ENCODE measurements around the gene HTR4.

The HTR4 gene

GRCh38 chr5:148497757-148498156, 156.6 kb downstream of the HTR4 start:
- Histone ChIP-seq H3K4ac (ENCODE audit: low read depth in 1 of 2, low read length in 2 of 2) (no peak overlapping the region), H3K27me3 (ENCODE audit: control insufficient read depth in 1 of 2, insufficient read depth in 1 of 2, low read length in 2 of 2) (peaks cover 0 to 2% of the 10 kb centered on the region in 2 experiments), H2BK5ac (ENCODE audit: low read depth, low read length, poor library complexity, severe bottlenecking) (no peak overlapping the region), H3K36me3 (ENCODE audit: control insufficient read depth in 1 of 2, insufficient read depth in 2 of 2, low read depth in 1 of 2, low read length in 2 of 2) (no peaks in the 10 kb centered on the region), H3K4me1 (ENCODE audit: control insufficient read depth, insufficient read depth, low read depth, low read length) (no peaks in the 10 kb centered on the region), H4K91ac (ENCODE audit: low read length) (no peak overlapping the region), H3K4me2 (ENCODE audit: low read length, poor library complexity, severe bottlenecking) (no peak overlapping the region), H2BK12ac (ENCODE audit: low read length in 2 of 2) (no peak overlapping the region), H2BK120ac (ENCODE audit: low read depth, low read length) (no peak overlapping the region), H3K14ac (ENCODE audit: low read length in 2 of 2) (no peak overlapping the region), H3K18ac (ENCODE audit: low read depth in 1 of 2, low read length in 2 of 2) (no peak overlapping the region), H2AK5ac (ENCODE audit: low read length, severe bottlenecking) (no peak overlapping the region), H3K4me3 (ENCODE audit: insufficient read depth in 1 of 2, low read depth in 1 of 2, low read length in 2 of 2) (no peak overlapping the region), H2AFZ (ENCODE audit: low read depth, low read length) (no peak overlapping the region), H3K27ac (ENCODE audit: low read length, poor library complexity, severe bottlenecking) (no peak overlapping the region), H2BK15ac (ENCODE audit: low read depth, poor library complexity, severe bottlenecking) (no peak overlapping the region), H3K79me1 (replicated peaks; ENCODE audit: low read length, poor library complexity, severe bottlenecking) (no peaks in the 10 kb centered on the region), H4K8ac (ENCODE audit: low read length) (no peak overlapping the region), H3K23ac (ENCODE audit: low read length in 2 of 2) (no peak overlapping the region), H3K9me3 (ENCODE audit: control insufficient read depth, low read length) (no peaks in the 10 kb centered on the region), H3K9ac (ENCODE audit: low read length) (no peak overlapping the region)
- no peak for DNase-seq
- WGBS = 93% methylated on average over 1 of the region's 1 CpG

- Histone ChIP-seq H2BK12ac (ENCODE audit: low read length in 2 of 2) (no peak overlapping the region), H3K14ac (ENCODE audit: low read length in 2 of 2) (no peak overlapping the region), H3K23ac (ENCODE audit: low read length in 2 of 2) (no peak overlapping the region), H3K27ac (ENCODE audit: low read length, poor library complexity, severe bottlenecking) (no peak overlapping the region), H2AFZ (ENCODE audit: low read depth, low read length) (no peak overlapping the region), H3K36me3 (ENCODE audit: control insufficient read depth in 1 of 2, insufficient read depth in 2 of 2, low read depth in 1 of 2, low read length in 2 of 2) (no peaks in the 10 kb centered on the region), H3K4ac (ENCODE audit: low read depth in 1 of 2, low read length in 2 of 2) (no peak overlapping the region), H4K91ac (ENCODE audit: low read length) (no peak overlapping the region), H3K27me3 (ENCODE audit: control insufficient read depth in 1 of 2, insufficient read depth in 1 of 2, low read length in 2 of 2) (peaks cover 3 to 23% of the 10 kb centered on the region in 2 experiments), H3K4me1 (ENCODE audit: control insufficient read depth, insufficient read depth, low read depth, low read length) (no peaks in the 10 kb centered on the region), H3K9ac (ENCODE audit: low read length) (no peak overlapping the region), H3K9me3 (ENCODE audit: control insufficient read depth, low read length) (no peaks in the 10 kb centered on the region), H3K79me1 (replicated peaks; ENCODE audit: low read length, poor library complexity, severe bottlenecking) (no peaks in the 10 kb centered on the region), H2BK5ac (ENCODE audit: low read depth, low read length, poor library complexity, severe bottlenecking) (no peak overlapping the region), H2BK120ac (ENCODE audit: low read depth, low read length) (no peak overlapping the region), H2AK5ac (ENCODE audit: low read length, severe bottlenecking) (no peak overlapping the region), H3K4me2 (ENCODE audit: low read length, poor library complexity, severe bottlenecking) (no peak overlapping the region), H3K18ac (ENCODE audit: low read depth in 1 of 2, low read length in 2 of 2) (no peak overlapping the region), H2BK15ac (ENCODE audit: low read depth, poor library complexity, severe bottlenecking) (no peak overlapping the region), H3K4me3 (ENCODE audit: insufficient read depth in 1 of 2, low read depth in 1 of 2, low read length in 2 of 2) (no peak overlapping the region), H4K8ac (ENCODE audit: low read length) (no peak overlapping the region)
- no CpG with 5 or more reads among the region's 1 CpG for WGBS
- no peak for DNase-seq
Observed at GRCh38 chr5:148492351-148492750, 162.0 kb downstream of the HTR4 start.

DNA sequence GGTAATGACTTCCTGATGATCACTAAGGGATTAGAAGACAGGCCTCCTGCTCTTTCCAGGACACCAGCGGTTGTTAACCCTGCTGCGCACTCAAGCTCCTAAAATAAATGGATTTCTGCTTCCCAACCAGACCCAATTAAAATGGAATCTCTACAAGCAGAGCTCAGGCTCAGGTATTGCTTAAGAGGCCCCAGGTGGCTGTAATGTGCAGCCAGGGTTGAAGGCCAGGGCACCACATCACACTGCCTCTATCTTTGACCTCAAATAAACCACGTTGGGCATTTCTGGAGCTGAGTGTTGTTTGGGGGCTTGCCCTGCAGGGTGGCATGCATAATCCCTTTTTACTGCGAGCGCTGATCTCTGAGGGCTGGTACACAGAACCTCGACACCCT, 162.5 kb downstream of the HTR4 start:
- Histone ChIP-seq H3K4me1 (ENCODE audit: control insufficient read depth, insufficient read depth, low read depth, low read length) (no peaks in the 10 kb centered on the region), H2AFZ (ENCODE audit: low read depth, low read length) (no peak overlapping the region), H3K4ac (ENCODE audit: low read depth in 1 of 2, low read length in 2 of 2) (no peak overlapping the region), H3K18ac (ENCODE audit: low read depth in 1 of 2, low read length in 2 of 2) (no peak overlapping the region), H3K27ac (ENCODE audit: low read length, poor library complexity, severe bottlenecking) (no peak overlapping the region), H4K8ac (ENCODE audit: low read length) (no peak overlapping the region), H3K4me3 (ENCODE audit: insufficient read depth in 1 of 2, low read depth in 1 of 2, low read length in 2 of 2) (no peak overlapping the region), H2BK120ac (ENCODE audit: low read depth, low read length) (no peak overlapping the region), H2BK5ac (ENCODE audit: low read depth, low read length, poor library complexity, severe bottlenecking) (no peak overlapping the region), H2BK15ac (ENCODE audit: low read depth, poor library complexity, severe bottlenecking) (no peak overlapping the region), H3K4me2 (ENCODE audit: low read length, poor library complexity, severe bottlenecking) (no peak overlapping the region), H3K27me3 (ENCODE audit: control insufficient read depth in 1 of 2, insufficient read depth in 1 of 2, low read length in 2 of 2) (peaks cover 6 to 28% of the 10 kb centered on the region in 2 experiments), H3K14ac (ENCODE audit: low read length in 2 of 2) (no peak overlapping the region), H2AK5ac (ENCODE audit: low read length, severe bottlenecking) (no peak overlapping the region), H3K9me3 (ENCODE audit: control insufficient read depth, low read length) (no peaks in the 10 kb centered on the region), H3K36me3 (ENCODE audit: control insufficient read depth in 1 of 2, insufficient read depth in 2 of 2, low read depth in 1 of 2, low read length in 2 of 2) (no peaks in the 10 kb centered on the region), H3K9ac (ENCODE audit: low read length) (no peak overlapping the region), H2BK12ac (ENCODE audit: low read length in 2 of 2) (no peak overlapping the region), H3K79me1 (replicated peaks; ENCODE audit: low read length, poor library complexity, severe bottlenecking) (no peaks in the 10 kb centered on the region), H3K23ac (ENCODE audit: low read length in 2 of 2) (no peak overlapping the region), H4K91ac (ENCODE audit: low read length) (no peak overlapping the region)
- 46% methylated on average over 6 of the region's 6 CpGs for WGBS
- DNase-seq = no peak

GRCh38 chr5:148491015-148491792, 163.1 kb downstream of the HTR4 start:
- Histone ChIP-seq H2BK15ac (ENCODE audit: low read depth, poor library complexity, severe bottlenecking) (no peak overlapping the region), H2BK120ac (ENCODE audit: low read depth, low read length) (no peak overlapping the region), H3K4me2 (ENCODE audit: low read length, poor library complexity, severe bottlenecking) (no peak overlapping the region), H3K4me3 (ENCODE audit: insufficient read depth in 1 of 2, low read depth in 1 of 2, low read length in 2 of 2) (no peak overlapping the region), H3K27me3 (ENCODE audit: control insufficient read depth in 1 of 2, insufficient read depth in 1 of 2, low read length in 2 of 2) (peaks cover 10 to 32% of the 10 kb centered on the region in 2 experiments), H3K9me3 (ENCODE audit: control insufficient read depth, low read length) (no peaks in the 10 kb centered on the region), H3K4ac (ENCODE audit: low read depth in 1 of 2, low read length in 2 of 2) (no peak overlapping the region), H2AFZ (ENCODE audit: low read depth, low read length) (no peak overlapping the region), H3K36me3 (ENCODE audit: control insufficient read depth in 1 of 2, insufficient read depth in 2 of 2, low read depth in 1 of 2, low read length in 2 of 2) (no peaks in the 10 kb centered on the region), H4K8ac (ENCODE audit: low read length) (no peak overlapping the region), H2AK5ac (ENCODE audit: low read length, severe bottlenecking) (no peak overlapping the region), H3K23ac (ENCODE audit: low read length in 2 of 2) (no peak overlapping the region), H3K79me1 (replicated peaks; ENCODE audit: low read length, poor library complexity, severe bottlenecking) (no peaks in the 10 kb centered on the region), H4K91ac (ENCODE audit: low read length) (no peak overlapping the region), H3K14ac (ENCODE audit: low read length in 2 of 2) (no peak overlapping the region), H3K18ac (ENCODE audit: low read depth in 1 of 2, low read length in 2 of 2) (no peak overlapping the region), H3K4me1 (ENCODE audit: control insufficient read depth, insufficient read depth, low read depth, low read length) (no peaks in the 10 kb centered on the region), H3K9ac (ENCODE audit: low read length) (no peak overlapping the region), H3K27ac (ENCODE audit: low read length, poor library complexity, severe bottlenecking) (no peak overlapping the region), H2BK12ac (ENCODE audit: low read length in 2 of 2) (no peak overlapping the region), H2BK5ac (ENCODE audit: low read depth, low read length, poor library complexity, severe bottlenecking) (no peak overlapping the region)
- DNase-seq = no peak
- 49% methylated on average over 10 of the region's 10 CpGs for WGBS
